Stimulated activated CD4-positive, alpha-beta T cell treated with anti-CD3 and anti-CD28 coated beads, TNF-alpha, amount 100 ng/mL, for 24 hours (primary cell): ENCODE results near the gene TSPAN15.

Experiments
- DNase-seq, 3 experiments: peaks; one replicate each; pipeline ENCODE4 v3.0.0-alpha.2; 2020; ENCODE audit warnings: low read depth in 3 of 3

Gene TSPAN15

GRCh38 chr10:69417542-69417941, 33.7 kb upstream of the TSPAN15 start:
- DNase-seq = no peak

- DNase-seq = no peak
Observed at GRCh38 chr10:69418052-69418752, 33.1 kb upstream of the TSPAN15 start.

GRCh38 chr10:69419096-69419743, 32.0 kb upstream of the TSPAN15 start:
- DNase-seq = no peak

GRCh38 chr10:69419744-69420126, 31.5 kb upstream of the TSPAN15 start:
- DNase-seq = no peak

- no peak for DNase-seq
Observed at GRCh38 chr10:69421611-69422308, 29.5 kb upstream of the TSPAN15 start.

- no peak for DNase-seq
Observed at GRCh38 chr10:69422676-69423075, 28.6 kb upstream of the TSPAN15 start.

GRCh38 chr10:69425041-69425440, 26.2 kb upstream of the TSPAN15 start:
- DNase-seq = no peak

GRCh38 chr10:69425511-69426298, 25.6 kb upstream of the TSPAN15 start:
- DNase-seq = no peak

GRCh38 chr10:69426376-69426727, 24.9 kb upstream of the TSPAN15 start:
- DNase-seq = no peak

GRCh38 chr10:69428165-69428564, 23.1 kb upstream of the TSPAN15 start:
- DNase-seq = no peak

- no peak for DNase-seq
Observed at GRCh38 chr10:69434169-69434568, 17.1 kb upstream of the TSPAN15 start.

GRCh38 chr10:69434926-69435325, 16.3 kb upstream of the TSPAN15 start:
- no peak for DNase-seq

GRCh38 chr10:69435966-69436520, 15.2 kb upstream of the TSPAN15 start:
- DNase-seq = no peak

- no peak for DNase-seq
Observed at GRCh38 chr10:69437321-69438259, 13.7 kb upstream of the TSPAN15 start.

GRCh38 chr10:69438536-69439349, 12.5 kb upstream of the TSPAN15 start:
- DNase-seq = no peak

- DNase-seq = no peak
Observed at GRCh38 chr10:69439350-69439739, 11.9 kb upstream of the TSPAN15 start.

- DNase-seq = no peak
Observed at GRCh38 chr10:69439813-69440506, 11.3 kb upstream of the TSPAN15 start.

GRCh38 chr10:69443354-69443753, 7.9 kb upstream of the TSPAN15 start:
- DNase-seq = no peak

- DNase-seq = no peak
Observed at GRCh38 chr10:69445041-69445440, 6.2 kb upstream of the TSPAN15 start.
